ENCODE measurements around the gene ZNF883.

Gene ZNF883

GRCh38 chr9:112917987-112918362, 94.0 kb downstream of the ZNF883 start:
- ATAC-seq (no peak), DNase-seq (no peak)

- DNase-seq (no peak), ATAC-seq (no peak)
These were observed 94.7 kb downstream of the ZNF883 start for GRCh38 chr9:112917047-112917986.

GRCh38 chr9:112914524-112914923, 97.5 kb downstream of the ZNF883 start:
- ATAC-seq (no peak), DNase-seq (no peak)

GRCh38 chr9:112913326-112913725, 98.7 kb downstream of the ZNF883 start:
- ATAC-seq = no peak

GRCh38 chr9:112912636-112913035, 99.4 kb downstream of the ZNF883 start:
- ATAC-seq = no peak

More at GRCh38 chr9:112913326-112913725, 98.7 kb downstream of the ZNF883 start:
- no peak for DNase-seq

GRCh38 chr9:112911736-112912135, 100.3 kb downstream of the ZNF883 start:
- ATAC-seq = no peak

More at GRCh38 chr9:112912636-112913035, 99.4 kb downstream of the ZNF883 start:
- DNase-seq = no peak

More at GRCh38 chr9:112911736-112912135, 100.3 kb downstream of the ZNF883 start:
- DNase-seq = no peak

Data from stimulated activated naive CD8-positive, alpha-beta T cell treated with anti-CD3 and anti-CD28 coated beads, Interleukin-15, Interleukin-2, amounts not matched to agents 100 U/mL and 50 U/mL, for 24 hours (primary cell).